Measurements from ENCODE around the gene HP. TPM values are rescaled to one million over a fixed set of nuclear protein-coding genes. Genes with fewer than 3 reads are reported as not detected.
"Not testable (repeated sequence)": the region's sequence is repeated elsewhere in the genome, so short reads cannot be mapped to it uniquely, and the experiment has no call there.

HP gene, protein sequence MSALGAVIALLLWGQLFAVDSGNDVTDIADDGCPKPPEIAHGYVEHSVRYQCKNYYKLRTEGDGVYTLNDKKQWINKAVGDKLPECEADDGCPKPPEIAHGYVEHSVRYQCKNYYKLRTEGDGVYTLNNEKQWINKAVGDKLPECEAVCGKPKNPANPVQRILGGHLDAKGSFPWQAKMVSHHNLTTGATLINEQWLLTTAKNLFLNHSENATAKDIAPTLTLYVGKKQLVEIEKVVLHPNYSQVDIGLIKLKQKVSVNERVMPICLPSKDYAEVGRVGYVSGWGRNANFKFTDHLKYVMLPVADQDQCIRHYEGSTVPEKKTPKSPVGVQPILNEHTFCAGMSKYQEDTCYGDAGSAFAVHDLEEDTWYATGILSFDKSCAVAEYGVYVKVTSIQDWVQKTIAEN
- polyA plus RNA-seq (2012; ENCODE audit: low read depth, missing spikeins): not detected

- DNase-seq (ENCODE audit: insufficient read length, low spot score); FAIRE-seq: not testable (repeated sequence)
Observed at GRCh38 chr16:72054254-72054847, at the start of gene HP. HP (plus strand) TSS chr16:72054505; CDS start chr16:72054653, 148 bp downstream.

- not testable (repeated sequence) for FAIRE-seq; DNase-seq (ENCODE audit: insufficient read length, low spot score)
Observed at GRCh38 chr16:72008065-72008423, 46.3 kb upstream of the HP start.

GRCh38 chr16:72008424-72009216 lies 45.7 kb upstream of the HP start, which contains the start of gene DHODH:
DHODH (plus strand) TSS chr16:72008744; CDS start chr16:72008765, 21 bp downstream.
- peak; percentile 100 for DNase-seq (ENCODE audit: insufficient read length, low spot score)
- TF ChIP-seq POU2F2 (IDR thresholded peaks at IDR 0.05; ENCODE audit: low read depth, low read length) (peak; percentile 72; the same call in 1 of the 2 replicates), TAF1 (IDR thresholded peaks at IDR 0.05; ENCODE audit: low read depth, low read length) (peak; percentile 87), PAX5 (IDR thresholded peaks at IDR 0.05; ENCODE audit: insufficient read depth, low read length, severe bottlenecking) (peak; percentile 95), SPI1 (IDR thresholded peaks at IDR 0.05; ENCODE audit: low read depth, low read length) (0 out of 2 replicates have a peak, but pooled peaks have one; percentile 29), POLR2A (IDR thresholded peaks at IDR 0.05; ENCODE audit: low read depth, low read length) (peak; percentile 95), POLR2AphosphoS5 (IDR thresholded peaks at IDR 0.05; ENCODE audit: low read depth, low read length) (peak; percentile 94)
- FAIRE-seq: peak; percentile 96

DNA sequence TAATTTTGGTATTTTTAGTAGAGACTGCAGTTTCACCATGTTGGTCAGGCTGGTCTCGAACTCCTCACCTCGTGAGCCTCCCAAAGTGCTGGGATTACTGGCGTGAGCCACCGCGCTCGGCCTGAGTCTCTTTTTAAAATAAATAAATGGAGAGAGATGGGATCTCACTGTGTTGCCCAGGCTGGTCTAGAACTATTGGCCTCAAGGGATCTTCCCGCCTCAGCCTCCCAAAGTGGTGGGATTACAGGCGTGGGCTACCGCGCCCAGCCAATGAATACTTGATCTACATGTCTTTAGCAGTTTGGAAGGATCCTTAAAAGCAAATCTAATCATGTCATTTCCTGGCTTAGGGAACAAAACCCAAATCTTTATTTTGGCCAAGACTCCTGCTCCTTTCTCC lies 44.5 kb upstream of the HP start:
- FAIRE-seq: no peak
- no peak for TF ChIP-seq POU2F2 (IDR thresholded peaks at IDR 0.05; ENCODE audit: low read depth, low read length)

DNA sequence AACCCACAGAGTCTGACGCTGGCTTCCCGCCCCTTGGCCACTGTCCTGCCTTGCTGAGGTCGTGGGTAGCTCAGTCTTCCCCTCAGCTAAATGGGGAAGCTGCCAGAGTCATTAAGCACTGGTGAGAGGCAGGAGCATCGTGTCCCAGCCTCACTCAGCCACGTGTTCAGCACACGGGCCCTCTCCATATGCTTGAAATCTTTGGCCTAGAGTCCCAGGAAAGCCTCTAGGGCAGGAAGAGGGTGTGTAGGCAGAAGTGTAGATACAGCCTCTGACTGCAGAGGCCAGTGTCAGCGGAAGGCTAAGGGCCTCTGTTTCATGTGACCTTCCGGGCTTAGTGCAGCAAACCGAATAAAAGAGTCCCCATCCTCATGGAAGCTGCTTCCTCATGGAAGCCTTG lies 41.7 kb upstream of the HP start:
- TF ChIP-seq PAX5 (IDR thresholded peaks at IDR 0.05; ENCODE audit: insufficient read depth, low read length, severe bottlenecking) (no peak), POLR2AphosphoS5 (IDR thresholded peaks at IDR 0.05; ENCODE audit: low read depth, low read length) (no peak), POLR2A (IDR thresholded peaks at IDR 0.05; ENCODE audit: low read depth, low read length) (no peak), POU2F2 (IDR thresholded peaks at IDR 0.05; ENCODE audit: low read depth, low read length) (no peak), SPI1 (IDR thresholded peaks at IDR 0.05; ENCODE audit: low read depth, low read length) (no peak), TAF1 (IDR thresholded peaks at IDR 0.05; ENCODE audit: low read depth, low read length) (no peak)
- DNase-seq (ENCODE audit: insufficient read length, low spot score): no peak
- FAIRE-seq: no peak

More for the DNA sequence above, 44.5 kb upstream of the HP start:
- DNase-seq (ENCODE audit: insufficient read length, low spot score): no peak

- TF ChIP-seq POU2F2 (IDR thresholded peaks at IDR 0.05; ENCODE audit: low read depth, low read length) (no peak), PAX5 (IDR thresholded peaks at IDR 0.05; ENCODE audit: insufficient read depth, low read length, severe bottlenecking) (no peak), TAF1 (IDR thresholded peaks at IDR 0.05; ENCODE audit: low read depth, low read length) (no peak), POLR2AphosphoS5 (IDR thresholded peaks at IDR 0.05; ENCODE audit: low read depth, low read length) (no peak), POLR2A (IDR thresholded peaks at IDR 0.05; ENCODE audit: low read depth, low read length) (no peak), SPI1 (IDR thresholded peaks at IDR 0.05; ENCODE audit: low read depth, low read length) (no peak)
- DNase-seq (ENCODE audit: insufficient read length, low spot score) (no peak), FAIRE-seq (no peak)
Observed at GRCh38 chr16:72013389-72013788, 40.9 kb upstream of the HP start.

DNA sequence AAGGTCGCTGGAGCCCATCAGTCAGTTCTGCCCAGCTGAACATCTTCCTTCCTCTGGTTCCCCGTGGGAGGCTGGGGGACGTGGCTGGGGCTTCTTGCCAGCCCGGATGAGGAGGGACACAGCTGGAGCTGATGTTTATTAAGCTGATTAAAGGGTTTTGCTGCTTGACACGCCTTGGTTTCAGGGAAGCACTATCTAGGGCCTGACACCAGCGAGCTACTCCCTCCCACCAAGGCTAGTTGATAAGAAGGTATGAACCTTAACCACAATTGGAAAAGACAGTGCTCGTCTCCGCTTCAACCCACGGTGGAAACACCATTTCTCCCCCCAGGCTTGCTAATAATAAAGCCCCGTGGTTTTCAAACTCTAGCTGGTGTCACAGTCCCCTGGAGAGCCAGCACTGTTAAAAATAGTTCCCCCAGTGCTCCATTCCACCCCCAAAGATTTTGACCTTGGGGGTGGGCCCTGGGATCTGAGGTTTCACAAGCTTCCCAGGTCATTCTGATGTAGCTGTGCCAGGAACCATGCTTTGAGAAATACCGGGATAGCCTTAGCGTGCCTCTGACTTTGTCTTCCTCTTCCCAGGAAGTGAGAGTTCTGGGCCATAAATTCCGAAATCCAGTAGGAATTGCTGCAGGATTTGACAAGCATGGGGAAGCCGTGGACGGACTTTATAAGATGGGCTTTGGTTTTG lies 40.3 kb upstream of the HP start:
- no peak for FAIRE-seq
- no peak for TF ChIP-seq PAX5 (IDR thresholded peaks at IDR 0.05; ENCODE audit: insufficient read depth, low read length, severe bottlenecking)
- no peak for TF ChIP-seq POLR2AphosphoS5 (IDR thresholded peaks at IDR 0.05; ENCODE audit: low read depth, low read length)
- no peak for TF ChIP-seq TAF1 (IDR thresholded peaks at IDR 0.05; ENCODE audit: low read depth, low read length)
- TF ChIP-seq POLR2A (IDR thresholded peaks at IDR 0.05; ENCODE audit: low read depth, low read length): no peak
- no peak for TF ChIP-seq POU2F2 (IDR thresholded peaks at IDR 0.05; ENCODE audit: low read depth, low read length)
- no peak for TF ChIP-seq SPI1 (IDR thresholded peaks at IDR 0.05; ENCODE audit: low read depth, low read length)
- no peak for DNase-seq (ENCODE audit: insufficient read length, low spot score)

DNA sequence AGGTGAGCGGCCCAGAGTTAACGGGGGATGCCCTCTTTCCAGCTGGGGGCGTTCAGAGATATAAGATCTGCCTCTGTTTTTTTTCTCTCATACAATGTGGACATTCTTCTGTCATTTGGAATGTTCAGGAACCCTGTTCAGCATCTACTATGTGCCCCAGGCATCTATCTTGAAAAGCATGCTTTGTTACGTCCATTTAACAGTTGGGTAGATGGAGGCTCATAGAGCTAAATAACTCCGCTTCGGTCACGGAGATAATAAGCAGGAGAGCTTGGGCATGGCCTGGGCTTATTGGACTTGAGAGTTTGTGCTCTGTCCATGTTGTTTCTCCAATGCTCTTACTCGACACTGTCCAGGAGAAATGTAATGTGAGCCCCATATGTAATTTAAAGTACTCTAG lies 39.6 kb upstream of the HP start:
- FAIRE-seq (no peak), DNase-seq (ENCODE audit: insufficient read length, low spot score) (no peak)
- no peak for TF ChIP-seq POLR2A (IDR thresholded peaks at IDR 0.05; ENCODE audit: low read depth, low read length)
- no peak for TF ChIP-seq POLR2AphosphoS5 (IDR thresholded peaks at IDR 0.05; ENCODE audit: low read depth, low read length)
- TF ChIP-seq TAF1 (IDR thresholded peaks at IDR 0.05; ENCODE audit: low read depth, low read length): no peak
- no peak for TF ChIP-seq PAX5 (IDR thresholded peaks at IDR 0.05; ENCODE audit: insufficient read depth, low read length, severe bottlenecking)
- TF ChIP-seq SPI1 (IDR thresholded peaks at IDR 0.05; ENCODE audit: low read depth, low read length): no peak
- TF ChIP-seq POU2F2 (IDR thresholded peaks at IDR 0.05; ENCODE audit: low read depth, low read length): no peak

DNA sequence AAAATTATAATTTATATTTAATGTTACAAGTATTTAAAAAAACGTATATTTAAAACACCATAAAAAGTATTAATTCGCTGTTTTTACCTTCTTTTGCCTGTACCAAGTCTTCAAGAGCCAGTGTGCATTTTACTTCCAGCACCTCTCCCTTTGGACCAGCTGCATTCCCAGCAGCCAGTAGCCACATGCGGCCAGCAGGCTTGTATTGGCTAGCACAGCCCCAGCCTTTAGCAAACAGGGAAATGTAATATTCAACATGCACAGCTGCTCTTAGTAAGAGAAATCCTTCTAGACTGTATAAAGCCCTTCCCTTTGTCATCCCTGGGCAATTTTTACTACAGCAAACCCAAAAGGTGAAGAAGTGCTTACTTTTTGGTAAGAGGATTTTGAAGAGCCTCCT lies 39.2 kb upstream of the HP start:
- FAIRE-seq (no peak), DNase-seq (ENCODE audit: insufficient read length, low spot score) (no peak)
- TF ChIP-seq TAF1 (IDR thresholded peaks at IDR 0.05; ENCODE audit: low read depth, low read length) (no peak), POLR2A (IDR thresholded peaks at IDR 0.05; ENCODE audit: low read depth, low read length) (no peak), SPI1 (IDR thresholded peaks at IDR 0.05; ENCODE audit: low read depth, low read length) (no peak), POU2F2 (IDR thresholded peaks at IDR 0.05; ENCODE audit: low read depth, low read length) (no peak), POLR2AphosphoS5 (IDR thresholded peaks at IDR 0.05; ENCODE audit: low read depth, low read length) (no peak), PAX5 (IDR thresholded peaks at IDR 0.05; ENCODE audit: insufficient read depth, low read length, severe bottlenecking) (no peak)
